Adipose tissue (tissue), 3 donors: ENCODE data around the gene MEIOB. TPM values are rescaled to one million over a fixed set of nuclear protein-coding genes. Genes with fewer than 3 reads are reported as not detected.
"Not testable (repeated sequence)": the region's sequence is repeated elsewhere in the genome, so short reads cannot be mapped to it uniquely, and the experiment has no call there.

ENCODE experiments used
- H3K27ac ChIP-seq: one replicate; pipeline ENCODE4 v1.5.1; 2013; ENCODE audit warnings: low read depth, low read length
- WGBS, 3 donors: extraction: QIAGEN DNeasy Blood & Tissue Kit; methylation state at CpG; one replicate each; pipeline ENCODE4 v1.1.7; 2013; 5-methylcytosine and 5-hydroxymethylcytosine counted together
- polyA plus RNA-seq, 3 donors: library from polyadenylated mRNA; stranded (reverse); fragments of 200-250 nt; gene quantifications; one replicate each; pipeline ENCODE4 v1.2.3, GENCODE V29; 2013
- donor health status: healthy with polysubstance abuse.
- donor health status: Bipolar disorder and iron deficiency.
- donor health status: healthy.

MEIOB gene
- under 1 TPM in 2 of 3 donors, not detected in 1; 0.03 to 0.07 TPM for polyA plus RNA-seq

DNA sequence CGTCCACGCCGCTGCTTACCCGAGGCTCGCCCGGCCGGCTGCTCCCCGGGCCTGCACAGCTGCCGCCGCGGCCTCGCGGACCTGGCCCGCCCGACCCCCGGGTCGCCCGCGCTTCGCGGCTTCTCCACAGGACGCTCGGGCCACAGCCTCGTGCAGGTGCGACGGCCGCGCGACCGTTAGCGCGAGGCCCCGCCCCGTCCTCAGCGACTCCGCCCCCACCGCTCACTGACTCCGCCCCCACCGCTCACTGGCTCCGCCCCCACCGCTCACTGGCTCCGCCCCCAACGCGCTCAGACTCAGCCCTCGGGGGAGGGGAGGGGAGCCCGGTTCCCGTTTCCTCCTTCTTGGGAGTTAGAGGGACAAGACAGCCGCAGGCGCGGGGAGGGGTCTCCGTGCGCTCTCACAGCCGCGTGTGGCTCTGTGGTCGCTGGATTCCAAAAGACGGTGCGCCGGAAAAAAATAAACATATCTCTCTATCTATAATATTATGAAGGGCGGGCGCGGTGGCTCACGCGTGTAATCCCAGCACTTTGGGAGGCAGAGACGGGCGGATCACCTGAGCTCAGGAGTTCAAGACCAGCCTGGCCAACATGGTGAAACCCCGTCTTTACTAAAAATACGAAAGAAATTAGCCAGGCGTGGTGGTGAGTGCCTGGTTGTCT lies at the start of gene MEIOB:
Gene MEIOB (minus strand): TSS at position 191 of the 662 bp plus-strand sequence. CDS start 3,989 bp downstream, outside the sequence.
- H3K27ac ChIP-seq: no peak within 1 kb of the TSS
- WGBS, 3 donors: 6 to 12% (median 7%) methylated on average over 52 to 68 of the region's 68 CpGs

GRCh38 chr16:1920727-1921171 lies 48.8 kb upstream of the MEIOB start:
- no peak overlapping the region for H3K27ac ChIP-seq
- WGBS, 3 donors: 9 to 16% (median 15%) methylated on average over 14 to 15 of the region's 15 CpGs

GRCh38 chr16:1920122-1920521 lies 48.2 kb upstream of the MEIOB start:
- WGBS, 3 donors: 60 to 71% (median 70%) methylated on average over 21 of the region's 21 CpGs
- H3K27ac ChIP-seq: not testable (repeated sequence)

DNA sequence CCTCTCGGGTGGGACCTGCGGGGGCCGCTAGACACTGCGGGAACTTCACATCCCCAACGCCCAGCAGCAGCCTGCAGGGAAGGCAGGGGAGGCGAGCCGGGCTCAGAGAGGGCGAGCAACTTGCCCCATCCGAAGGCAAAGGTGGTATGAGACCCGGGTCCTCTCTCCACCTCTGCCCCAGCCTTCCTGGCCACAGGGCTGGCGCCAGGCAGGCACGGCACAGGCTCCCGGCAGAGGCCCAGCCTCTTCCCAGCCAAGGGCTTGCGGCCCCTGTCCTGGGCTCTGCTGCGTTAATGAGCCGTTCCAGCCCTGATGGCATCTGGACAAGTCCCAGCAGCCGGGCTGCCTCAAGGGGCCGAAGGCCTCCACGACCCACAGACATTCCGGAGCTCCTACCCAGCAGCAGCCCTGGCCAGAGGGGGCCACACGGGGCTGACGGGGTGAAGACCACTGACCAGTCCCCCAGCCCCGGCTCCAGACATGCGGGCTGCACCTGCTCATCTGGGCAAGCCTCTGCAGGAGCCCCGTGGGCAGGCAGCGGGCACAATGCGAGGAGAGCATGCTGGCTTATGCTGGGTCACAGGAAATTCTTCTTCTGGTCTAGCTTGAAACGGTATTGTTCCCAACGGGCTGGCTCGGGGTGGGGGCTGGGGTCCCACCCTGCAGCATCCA lies 47.5 kb upstream of the MEIOB start:
- H3K27ac ChIP-seq: no peak overlapping the region
- 30 to 43% (median 33%) methylated on average over 27 to 30 of the region's 30 CpGs for WGBS, 3 donors

DNA sequence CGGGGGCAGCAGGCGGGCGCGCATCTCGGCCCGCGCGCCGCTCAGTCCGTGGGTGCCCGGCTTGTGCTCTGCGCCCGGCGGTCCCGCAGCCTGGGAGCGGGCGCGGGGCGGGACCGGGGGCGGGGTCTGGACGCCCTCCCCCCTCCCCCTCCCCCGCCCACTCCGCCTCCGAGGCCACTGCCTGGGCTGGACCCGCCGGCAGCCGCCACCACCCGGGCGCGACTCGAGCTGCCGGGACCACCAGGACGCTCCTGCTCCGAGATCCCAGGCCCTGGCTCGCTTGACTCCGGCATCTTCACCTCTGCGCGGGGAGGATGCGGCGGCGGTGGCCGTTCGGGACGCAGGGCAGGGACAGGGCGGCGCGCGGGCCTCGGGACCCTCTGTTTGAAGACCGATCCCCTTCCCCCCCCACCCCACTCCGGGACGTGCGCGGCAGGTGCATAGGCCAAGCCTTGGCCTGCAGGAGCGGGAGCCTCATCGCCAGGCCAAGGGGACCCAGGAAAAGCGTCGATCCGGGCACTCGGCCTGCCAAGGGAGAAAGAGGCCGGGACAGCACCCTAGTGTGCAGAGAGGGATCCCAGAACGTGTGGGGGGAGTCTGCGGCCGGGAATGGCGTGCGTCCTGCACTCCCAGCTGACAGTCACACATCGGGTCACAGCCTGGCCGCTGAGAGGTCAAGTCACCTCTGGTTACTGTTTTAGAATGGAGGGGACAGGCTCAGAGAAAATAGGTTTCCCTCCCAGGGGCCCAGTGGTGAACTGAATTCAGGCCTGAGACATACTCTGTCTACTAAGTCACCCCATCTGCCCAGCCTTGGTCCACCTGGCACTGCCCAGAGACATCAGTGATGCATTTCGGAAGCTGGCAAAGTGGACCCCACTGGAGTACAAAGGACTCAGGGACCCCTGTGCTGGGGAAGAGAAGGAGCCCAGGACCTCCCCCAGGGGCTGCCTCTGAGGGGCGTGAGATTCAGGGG lies 46.7 kb upstream of the MEIOB start, which contains the start of gene HS3ST6:
Gene HS3ST6 (minus strand): TSS at position 65 of the 976 bp plus-strand sequence. CDS start 92 bp downstream, outside the sequence.
- H3K27ac ChIP-seq: no peak within 1 kb of the TSS
- WGBS, 3 donors: 5 to 7% (median 6%) methylated on average over 48 to 70 of the region's 71 CpGs

- WGBS, 3 donors: 1 to 2% (median 1%) methylated on average over 76 to 81 of the region's 81 CpGs
- H3K27ac ChIP-seq: no peak overlapping the region
Observed at GRCh38 chr16:1917665-1918350, 45.8 kb upstream of the MEIOB start.

GRCh38 chr16:1917056-1917664 lies 45.2 kb upstream of the MEIOB start:
- WGBS, 3 donors: 6 to 13% (median 8%) methylated on average over 22 of the region's 22 CpGs
- H3K27ac ChIP-seq: no peak overlapping the region

DNA sequence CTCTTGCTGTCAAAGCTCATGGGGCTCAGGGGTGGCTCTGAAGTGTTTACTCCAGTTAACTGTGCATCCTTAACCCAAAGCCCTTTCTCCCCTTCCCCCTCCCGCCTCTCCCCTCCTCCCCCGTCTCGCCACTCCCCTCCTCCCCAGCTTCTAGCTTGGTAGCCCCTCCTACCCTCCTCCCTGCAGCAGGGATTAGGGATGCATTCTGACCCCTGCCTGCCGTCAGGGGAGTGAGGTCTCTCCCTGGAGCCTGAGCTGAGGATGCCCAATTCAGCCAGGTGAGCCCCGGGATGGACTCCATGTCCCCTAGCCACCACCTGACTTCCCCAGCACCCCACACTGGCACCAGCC lies 44.7 kb upstream of the MEIOB start:
- WGBS, 3 donors: 10 to 29% (median 14%) methylated on average over 3 to 5 of the region's 5 CpGs
- no peak overlapping the region for H3K27ac ChIP-seq

- H3K27ac ChIP-seq: no peak overlapping the region
- 59 to 78% (median 66%) methylated on average over 24 to 25 of the region's 25 CpGs for WGBS, 3 donors
Observed at GRCh38 chr16:1915732-1916639, 44.0 kb upstream of the MEIOB start.

GRCh38 chr16:1914988-1915387 lies 43.0 kb upstream of the MEIOB start:
- H3K27ac ChIP-seq: no peak overlapping the region
- 66 to 86% (median 70%) methylated on average over 8 of the region's 8 CpGs for WGBS, 3 donors

GRCh38 chr16:1914084-1914608 lies 42.2 kb upstream of the MEIOB start:
- WGBS, 3 donors: 46 to 60% (median 60%) methylated on average over 15 of the region's 15 CpGs
- H3K27ac ChIP-seq: no peak overlapping the region

DNA sequence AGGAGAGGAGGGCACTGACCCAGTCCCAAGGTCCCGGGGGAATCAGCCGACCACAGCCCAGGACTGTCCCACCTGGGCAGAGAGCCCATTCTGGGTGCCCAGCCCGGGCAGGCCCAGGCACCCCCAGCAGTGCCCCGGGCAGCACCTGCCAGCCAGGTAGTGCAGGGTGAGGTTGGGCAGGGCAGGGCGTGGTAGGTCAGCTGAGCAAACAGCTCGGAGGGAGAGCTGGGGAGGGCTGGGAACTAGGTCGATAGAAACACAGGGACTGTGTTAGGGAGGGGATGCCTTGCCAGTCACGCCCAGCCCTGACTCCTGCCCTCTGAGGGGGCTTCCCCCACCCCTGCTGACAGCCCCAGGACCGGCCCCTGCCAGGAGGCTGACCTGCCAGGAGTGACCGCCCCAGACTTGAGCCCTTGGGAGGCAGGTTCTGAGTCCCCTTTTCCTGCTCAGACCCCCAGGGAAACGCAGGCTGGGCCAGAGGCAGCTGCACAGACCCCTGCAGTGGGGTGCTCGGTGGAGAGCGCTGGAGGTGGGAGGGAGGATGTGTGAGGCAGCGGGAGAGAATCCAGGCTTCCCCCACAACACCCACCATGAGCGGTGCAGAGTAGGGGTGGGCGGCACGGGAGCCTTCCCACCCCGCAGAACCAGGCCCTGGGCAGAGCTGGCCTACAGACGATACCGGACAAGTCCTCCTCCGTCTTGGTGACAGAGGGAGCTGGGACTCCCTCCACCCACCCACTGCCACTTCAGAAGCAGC lies 41.5 kb upstream of the MEIOB start:
- no peak overlapping the region for H3K27ac ChIP-seq
- WGBS, 3 donors: 47 to 61% (median 58%) methylated on average over 18 to 21 of the region's 21 CpGs

- 84 to 94% (median 91%) methylated on average over 11 to 17 of the region's 17 CpGs for WGBS, 3 donors
- no peak overlapping the region for H3K27ac ChIP-seq
Observed at GRCh38 chr16:1912215-1912543, 40.2 kb upstream of the MEIOB start.

- 88 to 94% (median 90%) methylated on average over 56 to 59 of the region's 59 CpGs for WGBS, 3 donors
Observed at GRCh38 chr16:1911467-1912214, 39.7 kb upstream of the MEIOB start.

DNA sequence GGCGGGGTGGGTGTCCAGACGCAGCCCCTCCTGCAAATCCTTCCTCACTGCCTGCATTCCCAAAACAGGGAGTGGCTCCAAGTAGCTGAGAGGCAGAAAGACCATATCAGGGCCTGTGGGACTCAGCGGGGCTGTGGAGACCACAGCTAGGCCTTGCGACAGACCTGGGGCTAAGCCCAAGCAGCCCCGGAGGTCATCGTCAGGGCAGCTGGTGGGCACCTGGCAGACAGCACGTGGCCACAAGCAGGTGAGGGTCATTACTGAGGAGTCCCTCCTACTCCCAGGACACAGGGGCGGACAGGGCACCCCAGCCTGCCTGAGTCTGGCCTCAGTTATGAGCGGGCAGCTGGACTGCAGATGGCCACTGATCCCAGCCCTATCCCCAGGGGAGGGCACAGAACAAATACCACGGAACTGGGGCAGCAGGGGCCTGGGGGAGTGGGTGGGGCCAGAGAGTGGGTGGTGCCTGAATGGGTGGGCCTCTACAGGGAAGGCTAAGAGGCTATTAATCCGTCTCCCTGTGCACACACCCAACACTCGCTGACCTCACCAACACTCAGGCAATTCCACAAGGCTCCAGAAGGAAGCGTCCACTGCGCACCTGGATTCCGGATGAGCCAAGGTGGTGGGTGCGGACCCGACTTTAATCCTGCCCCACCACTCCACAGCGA lies 37.7 kb upstream of the MEIOB start:
- 69 to 86% (median 70%) methylated on average over 18 of the region's 18 CpGs for WGBS, 3 donors
- H3K27ac ChIP-seq: no peak overlapping the region

More at GRCh38 chr16:1911467-1912214, 39.7 kb upstream of the MEIOB start:
- no peak overlapping the region for H3K27ac ChIP-seq
